Endothelial cell of umbilical vein (primary cell): ENCODE results near the gene RAB44. TPM values are rescaled to one million over a fixed set of nuclear protein-coding genes. Genes with fewer than 3 reads are reported as not detected.

ENCODE experiments used
- BruUV-seq: library from RNA; stranded (reverse); fragments of 400-500 nt; replicated peaks from 2 replicates; lab custom pipeline; 2021; lab: Mats Ljungman, UMichigan
- CTCF ChIA-PET: fragments of 300-600, 350-600 bp; sonication (Branson Sonifier 250); formaldehyde crosslinking; loops from one replicate; lab custom pipeline; 2021; ENCODE audit warnings: antibody characterized with exemption, inconsistent platforms; lab: Charles Lee
- POLR2A ChIA-PET: fragments of 300-600, 350-600 bp; sonication (Branson Sonifier 250); formaldehyde crosslinking; loops from one replicate; lab custom pipeline; 2021; ENCODE audit warnings: antibody characterized with exemption, inconsistent platforms; lab: Charles Lee
- DNase-seq: peaks from one replicate; pipeline ENCODE4 v3.0.0-alpha.2; 2011; ENCODE audit warnings: low read depth, low spot score
- FAIRE-seq: peaks from 2 replicates; lab custom pipeline; 2011; peaks lifted over from hg19 to GRCh38; lab: Jason Lieb, UNC
- H2AFZ ChIP-seq: 2 replicates; pipeline ENCODE4 v1.6.0; 2012; ENCODE audit warnings: low read depth, low read length, control low read depth, inconsistent platforms
- H3K27ac ChIP-seq: 2 replicates; pipeline ENCODE4 v1.5.1; 2011; ENCODE audit warnings: low read depth, mild to moderate bottlenecking, control low read depth, low read length, moderate library complexity; ENCODE audit not compliant: insufficient read depth
- H3K27me3 ChIP-seq, 2 experiments: 2 replicates each; pipeline versions ENCODE4 v1.6.0 to v1.6.1; 2011; ENCODE audit warnings: low read length in 2 of 2, mixed read lengths in 1 of 2; ENCODE audit not compliant: control insufficient read depth in 2 of 2, insufficient read depth in 2 of 2
- H3K36me3 ChIP-seq, 2 experiments: 2 replicates in 1 of 2; 3 replicates in 1 of 2; pipeline ENCODE4 v1.5.1; 2011; ENCODE audit warnings: low read length in 2 of 2, mild to moderate bottlenecking in 1 of 2, moderate library complexity in 1 of 2; ENCODE audit not compliant: control insufficient read depth in 2 of 2, insufficient read depth in 2 of 2; ENCODE audit errors: extremely low read depth in 1 of 2
- H3K4me1 ChIP-seq: 3 replicates; pipeline ENCODE4 v1.5.1; 2011; ENCODE audit warnings: mild to moderate bottlenecking, low read length; ENCODE audit not compliant: control insufficient read depth, insufficient read depth; ENCODE audit errors: extremely low read depth
- H3K4me2 ChIP-seq: 2 replicates; pipeline ENCODE4 v1.6.1; 2011; ENCODE audit warnings: low read length, control low read depth, mixed read lengths; ENCODE audit not compliant: insufficient read depth
- H3K4me3 ChIP-seq, 3 experiments: fragments of 200-600 bp in 1 of 3; sonication (generic), shearing (Covaris generic) in 1 of 3; replicated peaks in 1 of 3; 2 replicates each; pipeline ENCODE4 v1.5.1; 2011 to 2016; ENCODE audit warnings: control low read depth in 3 of 3, low read length in 3 of 3, mild to moderate bottlenecking in 2 of 3, inconsistent platforms in 1 of 3, low read depth in 1 of 3, moderate library complexity in 1 of 3; ENCODE audit not compliant: insufficient read depth in 1 of 3
- H3K79me2 ChIP-seq: 2 replicates; pipeline ENCODE4 v1.6.0; 2012; ENCODE audit warnings: low read length, inconsistent platforms; ENCODE audit not compliant: control insufficient read depth, insufficient read depth
- H3K9ac ChIP-seq: replicated peaks from 2 replicates; pipeline ENCODE3; 2011; ENCODE audit warnings: low read length, control low read depth; ENCODE audit not compliant: insufficient read depth; ENCODE audit errors: extremely low read depth
- H3K9me1 ChIP-seq: replicated peaks from 3 replicates; pipeline ENCODE4 v1.6.0; 2011; ENCODE audit warnings: mild to moderate bottlenecking, low read length; ENCODE audit not compliant: control insufficient read depth, insufficient read depth; ENCODE audit errors: extremely low read depth
- H3K9me3 ChIP-seq: replicated peaks from 2 replicates; pipeline ENCODE4 v1.5.1; 2012; ENCODE audit warnings: low read length, inconsistent platforms; ENCODE audit not compliant: control insufficient read depth, insufficient read depth
- H4K20me1 ChIP-seq: replicated peaks from 2 replicates; pipeline ENCODE3; 2011; ENCODE audit warnings: mild to moderate bottlenecking, low read length; ENCODE audit not compliant: control insufficient read depth, insufficient read depth; ENCODE audit errors: extremely low read depth
- EZH2 ChIP-seq: IDR thresholded peaks from 2 replicates; pipeline ENCODE4 v1.6.1; 2012; ENCODE audit warnings: borderline replicate concordance, low read depth, mild to moderate bottlenecking, moderate library complexity, low read length, inconsistent platforms; ENCODE audit not compliant: severe bottlenecking
- FOS ChIP-seq: IDR thresholded peaks from 2 replicates; pipeline ENCODE4 v1.6.1; 2011; ENCODE audit warnings: mild to moderate bottlenecking, low read length, moderate library complexity, borderline replicate concordance; ENCODE audit not compliant: insufficient read depth
- GATA2 ChIP-seq: IDR thresholded peaks from 2 replicates; pipeline ENCODE4 v1.7.0; 2011; ENCODE audit warnings: low read depth, mild to moderate bottlenecking, moderate library complexity, mixed read lengths, low read length; ENCODE audit not compliant: insufficient read length, insufficient read depth
- JUN ChIP-seq: IDR thresholded peaks from 2 replicates; pipeline ENCODE4 v1.6.1; 2011; ENCODE audit warnings: borderline replicate concordance, low read depth; ENCODE audit not compliant: insufficient read length, insufficient read depth
- MYC ChIP-seq: IDR thresholded peaks from one replicate; pipeline ENCODE4 v1.6.1; 2011; ENCODE audit warnings: mild to moderate bottlenecking, low read depth, low read length
- POLR2A ChIP-seq: IDR thresholded peaks from 2 replicates; pipeline ENCODE4 v1.6.1; 2012; ENCODE audit warnings: low read depth, mild to moderate bottlenecking, control low read depth, low read length
- POLR2AphosphoS5 ChIP-seq: IDR thresholded peaks from 2 replicates; pipeline ENCODE4 v1.6.1; 2012; ENCODE audit warnings: low read depth, mild to moderate bottlenecking, control low read depth, low read length, moderate library complexity; ENCODE audit not compliant: insufficient read depth
- dilution Hi-C: fragments of 300-500 bp; cut with MboI; formaldehyde crosslinking; loops from one replicate; pipeline ENCODE4 v1.15.0; 2019; ENCODE audit warnings: low sequenced_read_pairs; ENCODE audit not compliant: extremely low pct_ligation_motif_present
- intact Hi-C: fragments of 100-400 bp; cut with micrococcal nuclease; formaldehyde crosslinking; loops from one replicate; pipeline ENCODE4 v1.10.0; 2022
- polyA plus RNA-seq, 4 experiments: library from polyadenylated mRNA; depleted of rRNA in 3 of 4; stranded (reverse) in 3 of 4; unstranded in 1 of 4; fragments of >200 nt; gene quantifications; 2 replicates each; pipeline versions ENCODE4 v1.2.1 to v1.2.3, GENCODE V29; 2011 to 2012; ENCODE audit warnings: missing spikeins in 1 of 4
- total RNA-seq: library from RNA; stranded (reverse); gene quantifications from 2 replicates; pipeline ENCODE4 v1.2.3, GENCODE V29; 2021
- TF ChIP-seq, protein P1 (sequence below): IDR thresholded peaks from 2 replicates; pipeline ENCODE4 v1.6.1; 2011; ENCODE audit not compliant: insufficient read depth, insufficient read length
- TF ChIP-seq, protein P2 (sequence below), 2 donors: IDR thresholded peaks; 1 replicate in 1 of 2; 2 replicates in 1 of 2; pipeline ENCODE4 v1.5.1; 2011; ENCODE audit warnings: low read length in 2 of 2, mild to moderate bottlenecking in 2 of 2, moderate library complexity in 2 of 2, control low read depth in 1 of 2, inconsistent platforms in 1 of 2, low read depth in 1 of 2; ENCODE audit not compliant: insufficient read depth in 1 of 2; ENCODE audit errors: extremely low read depth in 1 of 2

RAB44 gene
- total and polyA plus RNA-seq, 2 donors (not counting 3 experiments of a cell fraction or from before 2014, with no cell fraction given), result 0.03 to 0.11 TPM

DNA sequence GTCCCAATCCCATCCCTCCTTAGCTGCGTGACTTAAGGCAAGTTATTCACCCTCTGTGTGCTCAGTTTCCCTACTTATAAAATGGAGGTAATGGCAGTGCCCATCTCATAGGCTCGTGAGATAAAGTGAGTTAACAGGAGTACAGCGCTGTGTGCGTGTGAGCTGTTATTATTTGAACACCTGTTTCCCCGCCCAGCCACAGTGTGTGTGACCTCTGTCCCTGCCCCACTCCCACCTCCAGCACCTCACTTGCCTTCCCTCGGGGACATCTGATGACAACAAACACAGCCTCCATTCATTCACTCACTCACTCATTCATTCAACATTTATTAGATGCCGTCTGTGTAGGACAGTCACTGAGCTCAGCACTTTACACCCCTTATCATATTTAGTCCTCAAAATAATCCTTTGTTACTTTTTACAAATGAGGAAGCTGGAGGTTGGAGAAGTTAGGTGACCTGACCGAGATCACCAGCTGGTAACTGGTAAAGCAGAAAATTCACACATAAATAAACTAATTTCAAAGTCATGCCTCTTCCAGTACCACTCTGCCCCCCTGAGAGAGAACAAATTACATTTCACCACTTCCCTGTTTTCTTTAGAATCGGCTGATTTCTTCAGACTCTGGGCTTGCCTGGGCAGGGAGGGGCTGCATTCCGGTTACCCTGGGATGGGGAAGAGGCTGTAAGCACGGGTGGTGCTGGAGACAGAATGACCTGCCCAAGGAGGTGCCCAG, 83.0 kb downstream of the RAB44 start:
- Histone ChIP-seq H3K9ac (no peak overlapping the region), H4K20me1 (no peaks in the 10 kb centered on the region), H3K27me3 (no peaks in the 10 kb centered on the region), H3K4me1 (no peaks in the 10 kb centered on the region), H3K9me1 (no peaks in the 10 kb centered on the region), H3K4me2 (no peak overlapping the region), H3K36me3 (peaks cover 0 to 2% of the 10 kb centered on the region in 2 experiments), H3K79me2 (no peaks in the 10 kb centered on the region), H2AFZ (no peak overlapping the region), H3K9me3 (no peaks in the 10 kb centered on the region), H3K27ac (no peak overlapping the region), H3K4me3 (no peak overlapping the region)
- FAIRE-seq (peak; percentile 37), DNase-seq (no peak)
- intact Hi-C loops (no loop called here), dilution Hi-C loops (no loop called here)
- no peak for TF ChIP-seq FOS
- TF ChIP-seq MYC, result no peak
- no peak for TF ChIP-seq POLR2AphosphoS5
- TF ChIP-seq, protein P1, sequence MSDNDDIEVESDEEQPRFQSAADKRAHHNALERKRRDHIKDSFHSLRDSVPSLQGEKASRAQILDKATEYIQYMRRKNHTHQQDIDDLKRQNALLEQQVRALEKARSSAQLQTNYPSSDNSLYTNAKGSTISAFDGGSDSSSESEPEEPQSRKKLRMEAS, result no peak
- TF ChIP-seq GATA2, result no peak
- TF ChIP-seq, protein P2, sequence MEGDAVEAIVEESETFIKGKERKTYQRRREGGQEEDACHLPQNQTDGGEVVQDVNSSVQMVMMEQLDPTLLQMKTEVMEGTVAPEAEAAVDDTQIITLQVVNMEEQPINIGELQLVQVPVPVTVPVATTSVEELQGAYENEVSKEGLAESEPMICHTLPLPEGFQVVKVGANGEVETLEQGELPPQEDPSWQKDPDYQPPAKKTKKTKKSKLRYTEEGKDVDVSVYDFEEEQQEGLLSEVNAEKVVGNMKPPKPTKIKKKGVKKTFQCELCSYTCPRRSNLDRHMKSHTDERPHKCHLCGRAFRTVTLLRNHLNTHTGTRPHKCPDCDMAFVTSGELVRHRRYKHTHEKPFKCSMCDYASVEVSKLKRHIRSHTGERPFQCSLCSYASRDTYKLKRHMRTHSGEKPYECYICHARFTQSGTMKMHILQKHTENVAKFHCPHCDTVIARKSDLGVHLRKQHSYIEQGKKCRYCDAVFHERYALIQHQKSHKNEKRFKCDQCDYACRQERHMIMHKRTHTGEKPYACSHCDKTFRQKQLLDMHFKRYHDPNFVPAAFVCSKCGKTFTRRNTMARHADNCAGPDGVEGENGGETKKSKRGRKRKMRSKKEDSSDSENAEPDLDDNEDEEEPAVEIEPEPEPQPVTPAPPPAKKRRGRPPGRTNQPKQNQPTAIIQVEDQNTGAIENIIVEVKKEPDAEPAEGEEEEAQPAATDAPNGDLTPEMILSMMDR (IDR thresholded peaks at IDR 0.05; ENCODE audit: extremely low read depth in 1 of 2, insufficient read depth in 1 of 2, low read depth in 1 of 2, low read length in 2 of 2), result no peak
- TF ChIP-seq JUN, result no peak
- TF ChIP-seq POLR2A, result no peak
- no peak for TF ChIP-seq EZH2
- POLR2A ChIA-PET, result no interaction called here
- CTCF ChIA-PET, result interaction anchor here (0.7 to 26.6 kb wide), 6 partner anchors 12 to 238 kb away, joined by 3 to 552 read pairs (median 4); no protein-coding TSS in a partner anchor
- no TSS peak for BruUV-seq
